Activated CD8-positive, alpha-beta T cell treated with anti-CD3 and anti-CD28 coated beads for 36 hours (primary cell): Measurements from ENCODE around the gene ATG4D. TPM values are rescaled to one million over a fixed set of nuclear protein-coding genes. Genes with fewer than 3 reads are reported as not detected.

Experiments
- ATAC-seq: fragments of 200-7000 bp; cut with Tn5 transposase; one replicate; pipeline ENCODE4 v1.10.0; 2021; ENCODE audit warnings: mild to moderate bottlenecking, moderate library complexity
- CTCF ChIA-PET: fragments of 350-600 bp; sonication (Branson Sonifier 250); formaldehyde crosslinking; loops from one replicate; lab custom pipeline; 2021; ENCODE audit warnings: antibody characterized with exemption; lab: Charles Lee
- POLR2A ChIA-PET: fragments of 350-600 bp; sonication (Branson Sonifier 250); formaldehyde crosslinking; loops from one replicate; lab custom pipeline; 2021; ENCODE audit warnings: antibody characterized with exemption; lab: Charles Lee
- DNase-seq: peaks from one replicate; pipeline ENCODE4 v3.0.0-alpha.2; 2020
- H3K27ac Mint-ChIP-seq: one replicate; pipeline ENCODE4 v1.8.0; 2021; ENCODE audit warnings: mild to moderate bottlenecking, mixed read lengths
- H3K27me3 Mint-ChIP-seq: one replicate; pipeline ENCODE4 v1.8.0; 2021; ENCODE audit warnings: mixed read lengths
- H3K36me3 Mint-ChIP-seq: one replicate; pipeline ENCODE4 v1.8.0; 2021; ENCODE audit warnings: low read depth, mixed read lengths
- H3K4me1 Mint-ChIP-seq: one replicate; pipeline ENCODE4 v1.8.0; 2021; ENCODE audit warnings: low read depth, mixed read lengths
- H3K4me3 Mint-ChIP-seq: one replicate; pipeline ENCODE4 v1.8.0; 2021; ENCODE audit warnings: mild to moderate bottlenecking, moderate library complexity, mixed read lengths
- H3K9me3 Mint-ChIP-seq: one replicate; pipeline ENCODE4 v1.8.0; 2021; ENCODE audit warnings: mixed read lengths
- CTCF ChIP-seq: fragments of 200-600 bp; IDR thresholded peaks from one replicate; pipeline ENCODE4 v1.8.0; 2022; ENCODE audit warnings: antibody characterized with exemption, mild to moderate bottlenecking
- intact Hi-C: fragments of 100-400 bp; cut with micrococcal nuclease; formaldehyde crosslinking; loops from one replicate; pipeline ENCODE4 v1.10.0; 2022
- total RNA-seq, 2 experiments: library from RNA; stranded (reverse); gene quantifications; one replicate each; pipeline ENCODE4 v1.2.3, GENCODE V29; 2021

Gene ATG4D
- total RNA-seq, 2 experiments from 2014 or later: 21.7 to 22.5 TPM

GRCh38 chr19:10593148-10593547, 49.4 kb downstream of the ATG4D start:
- ChIA-PET POLR2A (interaction anchor here (0.6 to 1.6 kb wide), 3 partner anchors 9 to 128 kb away, joined by 3 to 8 read pairs (median 3); no protein-coding TSS in a partner anchor), CTCF (interaction anchor here (1.3 to 6.3 kb wide), 3 partner anchors 13 to 107 kb away, joined by 4 to 50 read pairs (median 6); no protein-coding TSS in a partner anchor)
- H3K27me3 Mint-ChIP-seq: no peaks in the 10 kb centered on the region
- no peak overlapping the region for H3K27ac Mint-ChIP-seq
- peaks cover 22% of the 10 kb centered on the region for H3K4me1 Mint-ChIP-seq
- intact Hi-C loops: no loop called here
- DNase-seq (no peak), ATAC-seq (no peak)
- no peaks in the 10 kb centered on the region for H3K9me3 Mint-ChIP-seq
- no peak for TF ChIP-seq CTCF
- H3K4me3 Mint-ChIP-seq: no peak overlapping the region
- H3K36me3 Mint-ChIP-seq: no peaks in the 10 kb centered on the region

- no peaks in the 10 kb centered on the region for H3K27me3 Mint-ChIP-seq
- no peak for TF ChIP-seq CTCF
- H3K36me3 Mint-ChIP-seq: no peaks in the 10 kb centered on the region
- no peak for DNase-seq
- no peaks in the 10 kb centered on the region for H3K9me3 Mint-ChIP-seq
- intact Hi-C loops: no loop called here
- ChIA-PET POLR2A (interaction anchor here (1.6 to 2.2 kb wide), 2 partner anchors 10 kb away, joined by 8 to 9 read pairs; no protein-coding TSS in a partner anchor), CTCF (interaction anchor here (3.5 to 6.3 kb wide), 2 partner anchors 13 to 50 kb away, joined by 12 to 50 read pairs; no protein-coding TSS in a partner anchor)
- no peak for ATAC-seq
- peaks cover 22% of the 10 kb centered on the region for H3K4me1 Mint-ChIP-seq
- no peak overlapping the region for H3K4me3 Mint-ChIP-seq
- H3K27ac Mint-ChIP-seq: peak overlapping the region; percentile 73
Observed at GRCh38 chr19:10593820-10594637, 50.3 kb downstream of the ATG4D start.

- no peaks in the 10 kb centered on the region for H3K9me3 Mint-ChIP-seq
- H3K27ac Mint-ChIP-seq: no peak overlapping the region
- ATAC-seq: no peak
- peaks cover 36% of the 10 kb centered on the region for H3K4me1 Mint-ChIP-seq
- CTCF ChIA-PET: interaction anchor here (1.0 to 2.6 kb wide), 3 partner anchors 19 to 46 kb away, joined by 3 to 9 read pairs (median 7); no protein-coding TSS in a partner anchor
- H3K36me3 Mint-ChIP-seq: peaks cover 12% of the 10 kb centered on the region
- TF ChIP-seq CTCF: no peak
- no peak overlapping the region for H3K4me3 Mint-ChIP-seq
- POLR2A ChIA-PET: interaction anchor here (0.6 to 3.9 kb wide), 2 partner anchors 12 to 235 kb away, joined by 4 to 13 read pairs; no protein-coding TSS in a partner anchor
- intact Hi-C loops: loop anchor here (5.0 kb wide), 1 partner anchor 42 kb away; no protein-coding TSS in a partner anchor
- DNase-seq: no peak
- no peaks in the 10 kb centered on the region for H3K27me3 Mint-ChIP-seq
Observed at GRCh38 chr19:10600149-10600548, 56.4 kb downstream of the ATG4D start.

- DNase-seq (no peak), ATAC-seq (no peak)
- no peaks in the 10 kb centered on the region for H3K27me3 Mint-ChIP-seq
- no peaks in the 10 kb centered on the region for H3K9me3 Mint-ChIP-seq
- H3K36me3 Mint-ChIP-seq: peaks cover 12% of the 10 kb centered on the region
- peaks cover 19% of the 10 kb centered on the region for H3K4me1 Mint-ChIP-seq
- CTCF ChIA-PET: interaction anchor here (1.0 to 1.8 kb wide), 4 partner anchors 21 to 116 kb away, joined by 3 to 34 read pairs (median 7); partner anchors contain the start of gene DNM2
- intact Hi-C loops: loop anchor here (5.0 kb wide), 1 partner anchor 40 kb away; no protein-coding TSS in a partner anchor
- H3K27ac Mint-ChIP-seq: peak overlapping the region; percentile 81
- TF ChIP-seq CTCF: no peak
- peak overlapping the region; percentile 68 for H3K4me3 Mint-ChIP-seq
- POLR2A ChIA-PET: interaction anchor here (0.9 to 4.8 kb wide), 7 partner anchors 9 to 50 kb away, joined by 3 to 25 read pairs (median 13); partner anchors contain the start of gene CDKN2D
Observed at GRCh38 chr19:10601999-10602329, 58.3 kb downstream of the ATG4D start.
